Measurements from ENCODE around the gene COL24A1. TPM values are rescaled to one million over a fixed set of nuclear protein-coding genes. Genes with fewer than 3 reads are reported as not detected.
"Not testable (repeated sequence)": the region's sequence is repeated elsewhere in the genome, so short reads cannot be mapped to it uniquely, and the experiment has no call there.

Gene COL24A1
- total RNA-seq, 6 experiments from 2014 or later = 1.1 to 2.4 (median 1.3) TPM

DNA sequence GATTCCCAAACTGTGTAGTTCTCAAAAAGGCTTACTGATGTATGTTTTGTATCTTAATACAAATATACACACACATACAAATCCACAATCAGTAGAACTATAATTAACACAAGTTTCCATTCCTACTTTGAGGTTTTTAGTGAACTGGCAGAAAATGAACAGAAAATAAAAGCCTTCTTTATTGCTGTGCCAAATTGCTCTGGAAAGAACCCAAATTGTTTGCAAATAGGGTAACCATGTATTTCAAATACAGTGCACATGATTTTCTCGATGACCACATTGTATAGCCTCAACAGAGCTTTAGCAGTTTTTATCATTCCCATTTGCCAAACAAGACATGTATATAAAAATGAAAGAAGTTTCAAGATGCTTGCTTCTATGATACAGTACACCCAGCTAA is 173.3 kb downstream of the COL24A1 start:
- H3K4me3 Mint-ChIP-seq = no peak overlapping the region
- no peaks in the 10 kb centered on the region for H3K9me3 Mint-ChIP-seq
- no peaks in the 10 kb centered on the region for H3K4me1 Mint-ChIP-seq (ENCODE audit: low read depth)
- TF ChIP-seq, protein P1, sequence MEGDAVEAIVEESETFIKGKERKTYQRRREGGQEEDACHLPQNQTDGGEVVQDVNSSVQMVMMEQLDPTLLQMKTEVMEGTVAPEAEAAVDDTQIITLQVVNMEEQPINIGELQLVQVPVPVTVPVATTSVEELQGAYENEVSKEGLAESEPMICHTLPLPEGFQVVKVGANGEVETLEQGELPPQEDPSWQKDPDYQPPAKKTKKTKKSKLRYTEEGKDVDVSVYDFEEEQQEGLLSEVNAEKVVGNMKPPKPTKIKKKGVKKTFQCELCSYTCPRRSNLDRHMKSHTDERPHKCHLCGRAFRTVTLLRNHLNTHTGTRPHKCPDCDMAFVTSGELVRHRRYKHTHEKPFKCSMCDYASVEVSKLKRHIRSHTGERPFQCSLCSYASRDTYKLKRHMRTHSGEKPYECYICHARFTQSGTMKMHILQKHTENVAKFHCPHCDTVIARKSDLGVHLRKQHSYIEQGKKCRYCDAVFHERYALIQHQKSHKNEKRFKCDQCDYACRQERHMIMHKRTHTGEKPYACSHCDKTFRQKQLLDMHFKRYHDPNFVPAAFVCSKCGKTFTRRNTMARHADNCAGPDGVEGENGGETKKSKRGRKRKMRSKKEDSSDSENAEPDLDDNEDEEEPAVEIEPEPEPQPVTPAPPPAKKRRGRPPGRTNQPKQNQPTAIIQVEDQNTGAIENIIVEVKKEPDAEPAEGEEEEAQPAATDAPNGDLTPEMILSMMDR (IDR thresholded peaks at IDR 0.05) = no peak
- no peak for DNase-seq
- no peaks in the 10 kb centered on the region for H3K27me3 Mint-ChIP-seq (ENCODE audit: insufficient read depth)
- H3K27ac Mint-ChIP-seq = no peak overlapping the region
- H3K36me3 Mint-ChIP-seq (ENCODE audit: low read depth) = peaks cover 5% of the 10 kb centered on the region; the same call in 1 of the 2 replicates

DNA sequence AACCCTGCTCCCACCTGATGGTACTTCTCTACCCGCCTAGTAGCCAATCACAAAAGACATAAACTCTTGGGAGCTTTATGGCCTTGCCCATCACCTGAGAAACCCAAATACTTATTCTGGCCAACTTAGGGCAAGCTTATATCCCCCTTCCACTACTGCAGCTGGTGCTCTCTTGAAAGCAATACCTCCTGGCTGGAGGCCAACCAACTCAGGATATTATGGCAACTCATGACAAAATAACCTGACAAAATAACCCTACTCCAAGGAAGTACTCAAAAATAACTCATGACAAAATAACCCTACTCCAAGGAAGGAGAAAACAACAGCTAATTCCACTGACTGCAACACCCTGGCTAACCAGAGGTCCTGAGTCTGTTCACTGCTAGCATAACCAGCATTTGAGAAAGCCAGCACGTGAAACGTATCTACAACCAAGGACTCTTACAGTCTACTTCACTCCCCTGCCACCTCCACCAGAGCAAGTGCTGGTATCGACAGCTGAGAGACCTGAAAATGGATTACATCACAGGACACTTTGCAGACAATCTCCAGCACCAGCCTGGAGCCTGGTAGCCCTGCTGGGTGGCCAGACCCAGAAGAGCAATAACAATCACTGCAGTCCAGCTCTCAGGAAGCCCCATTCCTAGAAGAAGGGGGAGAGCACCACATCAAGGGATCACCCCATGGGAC is 179.9 kb downstream of the COL24A1 start:
- H3K4me1 Mint-ChIP-seq (ENCODE audit: low read depth) = no peaks in the 10 kb centered on the region
- TF ChIP-seq, protein P1 (IDR thresholded peaks at IDR 0.05) = no peak
- H3K9me3 Mint-ChIP-seq = no peaks in the 10 kb centered on the region
- peaks cover 5% of the 10 kb centered on the region; the same call in 1 of the 2 replicates for H3K36me3 Mint-ChIP-seq (ENCODE audit: low read depth)
- H3K4me3 Mint-ChIP-seq = no peak overlapping the region
- no peak for DNase-seq
- H3K27me3 Mint-ChIP-seq (ENCODE audit: insufficient read depth) = peaks cover 3% of the 10 kb centered on the region
- no peak overlapping the region for H3K27ac Mint-ChIP-seq

DNA sequence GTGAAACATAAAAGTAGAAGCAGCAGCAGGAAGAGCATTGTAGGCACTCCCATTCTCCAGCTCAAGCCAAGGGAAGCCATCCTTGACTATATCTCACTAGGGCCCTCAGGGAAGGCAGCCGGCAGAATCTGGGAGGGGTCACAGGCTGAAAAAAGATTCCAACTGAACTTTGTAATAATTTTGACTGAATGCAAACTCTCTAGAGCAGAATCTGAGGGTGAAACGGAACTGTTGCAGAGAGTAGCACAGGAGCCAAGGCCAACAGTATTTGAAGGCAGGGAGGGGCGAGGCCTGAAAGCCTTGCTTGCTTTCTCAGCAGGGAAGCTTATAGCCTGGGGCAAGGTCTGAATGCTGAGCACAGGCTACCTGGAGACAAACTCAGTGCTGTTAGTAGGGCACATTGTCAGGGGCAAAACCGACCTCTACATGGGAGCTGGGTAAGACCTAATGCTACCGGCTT is 180.6 kb downstream of the COL24A1 start:
- Mint-ChIP-seq H3K4me1 (ENCODE audit: low read depth) (no peaks in the 10 kb centered on the region), H3K9me3 (no peaks in the 10 kb centered on the region), H3K27me3 (ENCODE audit: insufficient read depth) (peaks cover 3% of the 10 kb centered on the region), H3K4me3 (no peak overlapping the region), H3K27ac (no peak overlapping the region), H3K36me3 (ENCODE audit: low read depth) (peaks cover 5% of the 10 kb centered on the region; the same call in 1 of the 2 replicates)
- DNase-seq = no peak
- TF ChIP-seq, protein P1 (IDR thresholded peaks at IDR 0.05) = no peak

DNA sequence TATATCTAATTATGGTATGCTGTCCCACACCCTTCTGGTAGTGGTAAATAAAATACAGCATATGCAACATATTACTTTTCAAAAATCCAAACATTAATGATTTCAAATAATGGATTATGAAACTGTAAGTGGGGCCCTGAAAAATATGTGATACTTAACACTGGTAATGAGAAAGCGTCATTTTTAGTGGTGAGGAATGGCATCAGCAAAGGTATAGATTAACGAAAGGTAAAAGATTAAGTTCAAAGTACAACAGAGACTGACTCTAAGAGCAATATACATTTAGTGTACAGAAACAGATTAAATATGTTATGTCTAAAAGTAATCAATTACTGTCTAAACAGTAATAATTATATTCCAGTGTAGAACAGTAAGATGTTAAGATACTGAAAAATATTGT is 194.1 kb downstream of the COL24A1 start:
- TF ChIP-seq, protein P1 (IDR thresholded peaks at IDR 0.05) = no peak
- Mint-ChIP-seq H3K36me3 (ENCODE audit: low read depth) (no peaks in the 10 kb centered on the region), H3K4me1 (ENCODE audit: low read depth) (no peaks in the 10 kb centered on the region), H3K4me3 (no peak overlapping the region), H3K27me3 (ENCODE audit: insufficient read depth) (no peaks in the 10 kb centered on the region), H3K9me3 (no peaks in the 10 kb centered on the region), H3K27ac (no peak overlapping the region)
- no peak for DNase-seq

DNA sequence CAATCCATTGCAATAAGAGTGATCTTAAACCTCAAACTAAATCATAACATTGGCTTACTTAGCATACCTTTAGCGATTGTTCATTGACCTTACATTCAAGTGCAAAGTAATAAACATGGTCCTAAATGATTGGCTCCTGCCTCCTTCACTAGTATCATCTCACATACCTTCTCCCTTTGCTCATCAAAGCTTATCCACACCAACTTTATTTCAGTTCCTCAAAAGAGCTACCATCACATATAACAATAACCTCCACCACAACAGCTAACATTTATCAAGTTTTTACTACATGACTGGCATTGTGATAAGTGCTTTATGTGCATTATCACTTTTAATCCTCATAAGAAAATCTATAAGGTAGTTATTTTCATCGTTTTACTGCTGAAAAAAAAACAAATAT is 198.8 kb downstream of the COL24A1 start:
- Mint-ChIP-seq H3K4me1 (ENCODE audit: low read depth) (no peaks in the 10 kb centered on the region), H3K9me3 (no peaks in the 10 kb centered on the region), H3K27ac (no peak overlapping the region), H3K27me3 (ENCODE audit: insufficient read depth) (no peaks in the 10 kb centered on the region), H3K36me3 (ENCODE audit: low read depth) (no peaks in the 10 kb centered on the region; the same call in 1 of the 2 replicates), H3K4me3 (no peak overlapping the region)
- TF ChIP-seq, protein P1 (IDR thresholded peaks at IDR 0.05) = no peak
- no peak for DNase-seq

DNA sequence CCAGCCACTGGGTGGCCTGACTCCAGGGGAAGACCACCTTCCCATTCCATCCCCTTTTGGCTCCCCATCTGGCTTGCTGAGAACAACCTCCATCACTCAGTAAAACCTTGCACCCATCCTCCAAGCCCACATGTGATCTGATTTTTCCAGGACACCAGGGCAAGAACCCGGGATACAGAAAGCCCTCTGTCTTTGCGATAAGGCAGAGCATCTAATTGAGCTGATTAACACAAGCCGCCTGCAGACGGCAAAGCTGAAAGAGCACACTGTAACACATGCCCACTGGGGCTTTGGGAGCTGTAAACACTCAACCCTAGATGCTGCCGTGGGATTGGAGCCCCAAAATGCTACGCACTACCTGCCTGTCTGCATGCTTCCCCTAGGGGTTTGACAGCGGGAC is 201.4 kb downstream of the COL24A1 start:
- not testable (repeated sequence) for H3K9me3 Mint-ChIP-seq

More for the DNA sequence above, 201.4 kb downstream of the COL24A1 start:
- not testable (repeated sequence) for H3K27me3 Mint-ChIP-seq (ENCODE audit: insufficient read depth); H3K36me3 Mint-ChIP-seq (ENCODE audit: low read depth); H3K4me1 Mint-ChIP-seq (ENCODE audit: low read depth); DNase-seq; H3K4me3 Mint-ChIP-seq; H3K27ac Mint-ChIP-seq
